NCI-H748 (cell line): ENCODE measurements around the gene TGFB2.

Experiments
- DNase-seq: peaks from one replicate; lab custom pipeline; 2025; ENCODE audit not compliant: unreplicated experiment; lab: John Stamatoyannopoulos, UW

TGFB2 gene

GRCh38 chr1:218383681-218384080 is 38.5 kb downstream of the TGFB2 start:
- DNase-seq, result no peak

DNA sequence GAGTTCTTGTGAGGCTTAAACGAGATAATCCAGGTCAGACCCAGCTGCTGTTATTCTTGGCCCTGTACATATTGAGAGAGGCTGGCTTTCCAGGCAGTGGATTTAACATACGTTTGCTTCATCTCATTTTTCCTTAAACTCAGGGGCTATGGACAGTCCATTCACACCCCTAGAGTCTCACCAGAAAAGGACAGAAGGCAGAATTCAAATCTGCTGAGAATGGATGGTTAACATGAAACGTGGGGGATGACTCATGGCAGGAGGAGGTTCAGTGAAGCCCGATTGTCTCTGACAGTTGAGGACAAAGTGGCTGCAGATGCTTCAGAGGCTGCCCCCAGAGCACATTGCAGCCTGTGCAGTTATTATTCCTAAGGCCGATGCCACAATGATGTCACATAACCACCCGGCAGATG is 39.5 kb downstream of the TGFB2 start:
- DNase-seq, result peak; percentile 96

DNA sequence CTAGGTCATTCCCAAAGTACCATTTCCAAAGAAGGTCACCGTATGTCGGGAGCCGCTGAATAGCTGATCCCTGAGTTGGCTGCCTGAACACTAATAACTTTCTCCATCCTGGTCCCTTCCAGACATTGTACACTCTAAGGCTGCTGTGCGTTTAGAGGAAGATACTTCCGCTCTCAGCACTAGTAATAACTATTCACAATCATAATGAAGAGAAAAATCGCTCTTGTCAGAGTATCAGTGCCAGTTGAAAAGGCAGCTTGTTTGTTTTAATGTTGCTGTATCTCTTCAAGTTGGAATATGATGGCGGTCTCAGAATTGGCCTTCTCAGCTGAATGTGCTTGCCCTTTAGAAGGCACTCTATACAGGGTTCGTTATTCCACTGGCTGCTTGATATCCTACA is 43.5 kb downstream of the TGFB2 start:
- DNase-seq, result no peak

DNA sequence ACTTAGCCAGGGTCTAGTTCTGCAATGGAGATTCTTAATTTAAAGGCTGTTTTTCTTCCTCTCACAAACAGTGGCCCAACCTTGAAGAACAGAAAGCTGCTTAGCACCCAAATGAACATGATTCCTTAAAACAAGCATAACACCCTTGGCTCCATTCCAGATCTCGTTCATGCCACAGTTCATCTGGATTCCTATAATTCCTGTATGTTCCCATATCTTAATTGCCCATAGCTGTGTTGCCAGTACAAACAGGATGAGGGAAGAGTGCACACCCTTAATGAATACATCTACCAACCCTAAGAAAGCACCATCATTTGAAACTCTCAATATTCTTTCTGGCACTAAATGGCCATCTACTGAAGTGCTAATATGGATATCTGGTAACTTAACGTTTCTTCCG is 45.5 kb downstream of the TGFB2 start:
- DNase-seq, result peak; percentile 42

- DNase-seq, result peak; percentile 91
Observed at GRCh38 chr1:218392780-218393179, 47.6 kb downstream of the TGFB2 start.

DNA sequence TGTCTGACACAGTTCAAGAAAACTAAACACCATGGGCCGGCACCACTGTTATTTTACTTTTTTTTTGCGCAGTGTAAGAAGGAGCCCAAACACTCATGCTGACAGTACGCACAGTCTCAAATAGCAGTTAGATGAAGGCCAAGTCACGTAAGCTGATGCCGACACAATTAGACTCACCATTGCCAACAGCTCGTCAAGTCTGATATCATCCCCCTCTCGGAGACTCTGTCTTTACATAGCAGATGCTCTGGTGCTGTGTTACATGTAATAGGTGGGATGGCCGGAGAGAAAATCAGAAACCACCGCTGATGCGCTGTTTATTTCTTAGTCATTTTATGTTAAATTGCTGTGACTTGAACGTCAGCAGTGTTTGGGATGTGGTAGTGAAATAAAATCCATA is 49.3 kb downstream of the TGFB2 start:
- DNase-seq, result peak; percentile 72

GRCh38 chr1:218394989-218395388 is 49.9 kb downstream of the TGFB2 start:
- no peak for DNase-seq

DNA sequence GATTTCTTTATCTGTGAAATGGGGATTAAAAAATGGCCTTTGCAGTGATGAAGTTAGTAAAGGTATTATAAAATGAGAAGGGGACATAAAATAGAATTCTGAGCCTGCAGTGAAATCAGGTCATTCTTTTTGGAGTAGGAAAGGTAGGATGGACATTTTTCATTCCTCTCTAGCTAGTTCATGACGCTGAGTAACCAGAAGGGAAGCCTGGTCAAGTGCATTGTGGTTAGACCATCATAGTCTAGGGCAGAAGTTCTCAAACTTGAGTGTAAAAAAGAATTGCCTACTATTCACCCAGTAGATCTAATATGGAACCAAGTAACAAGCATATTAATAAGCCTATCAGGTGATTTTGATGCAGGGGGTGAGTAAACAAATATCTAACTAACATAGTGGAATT is 50.8 kb downstream of the TGFB2 start:
- no peak for DNase-seq

DNA sequence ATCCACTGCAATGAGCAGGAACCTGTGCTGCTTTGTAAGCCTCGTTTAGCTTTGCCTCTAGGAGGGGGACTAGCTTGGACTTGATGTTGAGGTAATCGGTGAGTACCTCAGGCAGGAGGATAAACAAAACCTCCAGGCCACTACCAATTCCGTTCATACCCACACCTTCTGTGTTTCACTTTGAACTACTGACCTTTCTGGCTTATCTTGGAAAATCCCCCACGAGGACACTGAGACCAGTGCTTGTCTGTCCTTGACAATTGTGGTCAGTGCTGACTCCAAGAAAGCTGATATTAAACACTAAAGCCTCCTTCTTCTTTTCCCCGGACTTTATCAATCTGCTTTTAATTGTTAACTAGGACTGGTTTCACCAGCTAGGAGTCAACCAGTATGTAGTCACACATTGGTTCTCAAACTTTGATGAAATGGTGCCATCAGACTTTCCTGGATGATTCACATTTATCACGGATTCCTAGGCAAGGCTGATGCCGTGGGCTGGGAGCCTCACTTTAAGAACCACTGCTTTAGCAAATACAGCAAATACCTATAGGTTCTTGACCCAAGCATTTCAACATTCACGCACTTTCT is 52.7 kb downstream of the TGFB2 start:
- DNase-seq, result no peak

GRCh38 chr1:218400624-218401023 is 55.5 kb downstream of the TGFB2 start:
- no peak for DNase-seq

DNA sequence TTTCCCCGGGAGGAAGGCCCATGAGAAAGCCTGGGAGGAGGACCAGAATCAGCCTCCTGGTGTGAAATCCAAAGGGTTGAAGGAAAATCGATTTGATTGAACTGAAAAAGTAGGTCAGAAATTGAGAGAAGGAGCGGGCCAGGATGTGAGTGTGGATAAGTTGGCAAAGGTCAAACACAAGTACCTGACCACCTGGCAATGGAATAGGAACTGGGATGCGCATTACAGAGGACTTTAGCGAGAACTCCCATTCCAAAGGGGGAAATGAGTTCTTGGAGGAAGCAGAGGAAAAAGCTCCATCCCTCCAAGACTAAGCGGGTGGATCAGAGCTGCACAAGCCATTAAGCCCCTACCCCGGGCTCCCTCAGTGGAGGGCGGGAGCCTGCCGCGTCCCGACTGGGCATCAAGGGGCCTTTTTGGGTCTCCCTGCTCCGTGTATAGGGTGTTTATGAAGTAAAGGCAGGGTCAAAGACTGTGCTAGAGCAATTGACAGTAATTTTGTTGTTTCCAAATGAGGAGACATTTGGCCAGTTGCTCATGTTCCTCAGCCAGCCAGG is 56.4 kb downstream of the TGFB2 start:
- DNase-seq, result peak; percentile 30

DNA sequence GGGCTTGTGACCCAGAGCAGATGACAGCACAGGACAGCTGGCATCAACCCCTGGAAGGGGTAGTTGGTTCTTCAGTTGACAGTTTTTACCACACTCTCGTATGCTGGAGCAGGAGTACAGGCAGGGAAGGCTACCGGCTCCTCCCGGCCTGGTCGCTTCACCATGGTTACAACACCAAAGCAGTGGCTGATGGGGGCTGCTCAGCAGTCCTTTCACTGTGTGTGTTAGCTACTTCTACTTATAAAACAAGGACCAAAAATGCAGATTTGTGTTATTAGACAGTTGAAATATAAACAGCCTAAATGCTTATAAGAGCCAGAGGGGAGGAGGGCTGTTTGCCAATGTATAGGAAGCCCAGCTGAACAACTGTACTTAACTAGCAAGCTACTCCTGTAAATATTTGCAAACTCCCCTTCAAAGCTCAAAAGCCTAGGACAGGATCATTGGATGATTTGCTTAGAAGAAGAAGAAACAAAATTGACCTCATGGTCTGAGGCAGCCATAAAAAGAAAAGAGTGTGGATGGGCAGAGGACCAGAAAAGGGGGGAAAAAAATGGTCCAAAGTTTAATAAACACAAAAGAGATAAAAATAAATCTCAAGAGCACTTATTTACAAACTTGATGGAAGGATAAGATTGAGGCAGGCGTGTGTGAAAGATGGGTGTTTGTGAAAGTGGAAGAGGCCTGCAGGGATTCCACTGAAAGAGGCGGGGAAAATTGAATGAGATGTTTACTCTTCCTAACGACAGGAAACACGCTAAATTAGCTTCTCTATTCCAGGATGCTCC is 57.1 kb downstream of the TGFB2 start:
- peak; percentile 98 for DNase-seq

DNA sequence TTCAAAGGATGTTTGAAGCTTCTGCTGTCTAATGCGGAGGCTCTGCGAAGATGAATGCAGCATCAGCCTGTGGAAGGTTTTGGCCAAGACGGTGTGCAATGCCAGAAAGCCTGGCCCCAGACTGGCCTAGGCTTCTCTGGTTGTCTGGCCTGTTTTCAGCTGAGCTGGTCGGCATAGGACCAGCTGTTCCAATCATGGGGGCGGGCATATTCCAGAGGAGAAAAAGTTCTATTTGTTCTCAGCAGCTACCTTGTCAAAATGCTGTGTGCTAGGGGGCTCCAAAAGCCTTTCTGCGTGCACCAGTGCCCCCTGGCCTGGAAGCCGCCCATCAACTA is 57.6 kb downstream of the TGFB2 start:
- peak; percentile 93 for DNase-seq

- no peak for DNase-seq
Observed at GRCh38 chr1:218403300-218403699, 58.2 kb downstream of the TGFB2 start.

DNA sequence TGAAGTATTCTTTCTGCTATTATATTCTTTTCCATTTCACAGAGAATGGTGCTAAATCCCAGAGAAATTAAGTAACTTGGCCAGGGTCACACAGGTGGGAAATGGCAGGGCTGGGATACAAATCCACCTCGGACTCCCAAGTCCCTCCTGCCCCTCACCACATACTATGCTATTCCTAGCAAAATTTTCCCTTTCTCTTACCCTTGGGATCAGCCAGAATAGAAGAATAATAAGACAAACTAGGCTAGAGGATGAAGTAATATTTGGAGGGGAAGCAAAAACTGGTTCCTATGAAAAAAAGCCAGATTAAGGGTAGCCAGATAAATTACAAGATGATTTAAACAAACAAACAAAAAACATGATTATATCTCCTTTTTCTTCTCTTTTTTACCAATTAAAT is 62.5 kb downstream of the TGFB2 start:
- DNase-seq, result no peak

DNA sequence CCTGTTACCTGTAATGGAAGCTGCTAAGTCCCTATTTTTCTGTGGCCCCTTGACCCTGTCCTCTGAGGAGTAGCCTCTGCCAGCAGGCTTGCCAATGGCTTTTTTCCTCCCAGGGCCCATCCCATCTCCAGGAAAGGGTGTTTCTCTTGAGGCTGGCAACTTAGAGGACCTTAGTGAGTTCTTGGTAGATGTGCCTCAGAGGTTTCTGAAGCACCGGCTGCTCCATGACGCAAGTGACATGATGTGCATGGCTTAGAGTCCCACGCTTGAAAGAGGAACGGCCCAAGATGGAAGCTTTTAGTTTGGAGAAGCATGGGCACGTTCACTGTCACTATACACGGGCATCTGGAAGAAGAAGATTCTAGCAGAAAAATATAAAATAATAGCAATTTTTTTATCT is 63.0 kb downstream of the TGFB2 start:
- no peak for DNase-seq

GRCh38 chr1:218408942-218409341 is 63.8 kb downstream of the TGFB2 start:
- peak; percentile 21 for DNase-seq

- no peak for DNase-seq
Observed at GRCh38 chr1:218409946-218410510, 64.9 kb downstream of the TGFB2 start.

DNA sequence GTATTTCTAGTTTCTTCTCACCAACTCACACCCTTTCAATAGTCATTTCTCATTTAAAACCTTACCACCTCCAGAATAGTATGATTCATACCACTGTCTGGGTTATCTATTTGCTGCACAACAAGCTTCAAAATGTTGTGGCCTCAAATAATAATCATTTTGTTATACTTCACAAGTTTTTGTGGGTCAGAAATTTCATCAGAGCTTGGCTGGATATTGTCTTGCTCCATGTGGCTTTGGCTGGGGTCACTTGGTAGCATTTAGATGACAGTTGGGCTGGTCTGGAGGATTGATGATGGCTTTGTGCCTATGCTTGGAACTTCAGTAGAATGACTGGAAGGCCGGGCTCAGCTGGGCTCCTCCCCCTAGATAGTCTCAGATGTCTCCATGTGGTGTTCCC is 66.0 kb downstream of the TGFB2 start:
- DNase-seq, result no peak

DNA sequence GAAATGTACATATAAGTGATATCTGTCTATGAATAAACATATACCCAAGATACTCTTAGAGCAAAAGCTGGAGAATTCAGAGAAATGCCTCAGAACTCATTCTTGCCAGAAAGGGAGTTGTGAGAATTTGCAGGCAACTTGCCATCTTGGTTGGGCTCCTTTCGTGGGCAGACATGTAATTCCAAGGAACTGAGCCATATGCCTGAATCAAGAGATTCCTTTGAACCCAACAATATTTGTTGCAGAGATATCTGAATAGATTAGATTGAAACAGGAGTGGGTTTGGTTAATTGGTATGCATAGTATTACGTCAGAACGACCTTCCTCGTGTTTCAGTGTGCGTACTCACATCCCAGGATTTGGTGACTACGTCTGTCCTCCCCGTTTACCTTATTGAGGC is 67.0 kb downstream of the TGFB2 start:
- no peak for DNase-seq

GRCh38 chr1:218413179-218413578 is 68.0 kb downstream of the TGFB2 start:
- no peak for DNase-seq

GRCh38 chr1:218414060-218414728 is 69.1 kb downstream of the TGFB2 start:
- no peak for DNase-seq
